SU-DHL-6 (cell line): ENCODE data around the gene ARHGEF28.

Source experiments
- H2AFZ ChIP-seq: fragments of 200-600 bp; sonication (generic); 2 replicates; pipeline ENCODE4 v1.6.1; 2014; ENCODE audit warnings: low read depth, mild to moderate bottlenecking, moderate library complexity, mixed read lengths, antibody characterized with exemption, low read length; ENCODE audit not compliant: severe bottlenecking
- H3F3A ChIP-seq: fragments of 200-600 bp; shearing (Covaris generic); 2 replicates; pipeline ENCODE4 v1.6.0; 2016; ENCODE audit warnings: antibody characterized with exemption, mild to moderate bottlenecking; ENCODE audit not compliant: insufficient read depth
- H3K27ac ChIP-seq: fragments of 200-600 bp; sonication (generic); 2 replicates; pipeline ENCODE4 v1.5.1; 2016; ENCODE audit warnings: low read depth, mild to moderate bottlenecking, low read length, moderate library complexity, mixed read lengths
- H3K27me3 ChIP-seq: fragments of 200-600 bp; sonication (generic), shearing (Covaris generic); 2 replicates; pipeline ENCODE4 v1.6.0; 2014; ENCODE audit warnings: mild to moderate bottlenecking, low read length
- H3K36me3 ChIP-seq: fragments of 200-600 bp; sonication (generic); 2 replicates; pipeline ENCODE4 v1.6.1; 2014; ENCODE audit warnings: mild to moderate bottlenecking, low read length, mixed read lengths
- H3K4me2 ChIP-seq: fragments of 300-600, 200-600 bp; shearing (Covaris generic), sonication (generic); 2 replicates; pipeline ENCODE4 v1.6.0; 2014; ENCODE audit warnings: low read length, low read depth, mild to moderate bottlenecking; ENCODE audit not compliant: poor library complexity, severe bottlenecking
- H3K4me3 ChIP-seq: fragments of 200-600 bp; sonication (generic); 2 replicates; pipeline ENCODE4 v1.5.1; 2014; ENCODE audit warnings: antibody characterized with exemption, low read length, mild to moderate bottlenecking, mixed read lengths; ENCODE audit not compliant: insufficient read depth, poor library complexity, severe bottlenecking
- H3K79me2 ChIP-seq: fragments of 200-600 bp; sonication (generic); 2 replicates; pipeline ENCODE4 v1.6.1; 2014; ENCODE audit warnings: mild to moderate bottlenecking, low read length, moderate library complexity; ENCODE audit not compliant: insufficient read depth
- H3K9ac ChIP-seq: fragments of 200-600 bp; sonication (generic); 2 replicates; pipeline ENCODE4 v1.7.0; 2014; ENCODE audit warnings: mild to moderate bottlenecking, low read length
- H3K9me2 ChIP-seq: fragments of 200-600 bp; sonication (generic); replicated peaks from 2 replicates; pipeline ENCODE4 v1.6.1; 2014; ENCODE audit warnings: low read length; ENCODE audit not compliant: insufficient read depth
- H3K9me3 ChIP-seq: fragments of 200-600 bp; sonication (generic); 2 replicates; pipeline ENCODE4 v1.6.1; 2014; ENCODE audit warnings: low read length, mixed read lengths; ENCODE audit not compliant: insufficient read depth
- H4K20me1 ChIP-seq: fragments of 200-600 bp; sonication (generic); 2 replicates; pipeline ENCODE4 v1.6.1; 2014; ENCODE audit warnings: low read depth, mild to moderate bottlenecking, antibody characterized with exemption, low read length, moderate library complexity, mixed read lengths
- CTCF ChIP-seq: fragments of 200-600 bp; sonication (generic); IDR thresholded peaks from one replicate; pipeline ENCODE4 v1.5.1; 2017; ENCODE audit warnings: antibody characterized with exemption, mild to moderate bottlenecking, low read length, moderate library complexity; ENCODE audit not compliant: insufficient read depth, poor library complexity, severe bottlenecking
- EZH2phosphoT487 ChIP-seq: fragments of 200-600 bp; sonication (generic), shearing (Covaris generic); conservative IDR thresholded peaks from 2 replicates; pipeline ENCODE4 v1.6.1; 2018; ENCODE audit warnings: mild to moderate bottlenecking, antibody characterized with exemption, low read length, moderate library complexity, mixed read lengths

Gene ARHGEF28

GRCh38 chr5:73649926-73650325 lies 23.9 kb downstream of the ARHGEF28 start:
- Histone ChIP-seq H3K9me3 (no peaks in the 10 kb centered on the region), H3K9me2 (no peaks in the 10 kb centered on the region), H4K20me1 (no peaks in the 10 kb centered on the region), H3K27ac (no peak overlapping the region), H3K27me3 (no peaks in the 10 kb centered on the region), H2AFZ (no peak overlapping the region), H3K4me3 (no peak overlapping the region), H3K36me3 (no peaks in the 10 kb centered on the region), H3K4me2 (no peak overlapping the region), H3F3A (no peaks in the 10 kb centered on the region), H3K79me2 (no peaks in the 10 kb centered on the region), H3K9ac (no peak overlapping the region)
- TF ChIP-seq CTCF, result no peak
- no peak for TF ChIP-seq EZH2phosphoT487

- Histone ChIP-seq H2AFZ (no peak overlapping the region), H4K20me1 (no peaks in the 10 kb centered on the region), H3K36me3 (no peaks in the 10 kb centered on the region), H3K4me3 (no peak overlapping the region), H3K79me2 (no peaks in the 10 kb centered on the region), H3K9me3 (no peaks in the 10 kb centered on the region), H3K9ac (no peak overlapping the region), H3K27ac (no peak overlapping the region), H3K9me2 (no peaks in the 10 kb centered on the region), H3K4me2 (no peak overlapping the region), H3K27me3 (no peaks in the 10 kb centered on the region), H3F3A (no peaks in the 10 kb centered on the region)
- TF ChIP-seq CTCF, result no peak
- TF ChIP-seq EZH2phosphoT487, result no peak
Observed at GRCh38 chr5:73652391-73652790, 26.4 kb downstream of the ARHGEF28 start.

- Histone ChIP-seq H3K4me2 (no peak overlapping the region), H3K79me2 (no peaks in the 10 kb centered on the region)
- no peak for TF ChIP-seq EZH2phosphoT487
- TF ChIP-seq CTCF, result no peak
Observed at GRCh38 chr5:73654171-73654811, 28.3 kb downstream of the ARHGEF28 start.

More at GRCh38 chr5:73654171-73654811, 28.3 kb downstream of the ARHGEF28 start:
- Histone ChIP-seq H3K27me3 (no peaks in the 10 kb centered on the region), H3K27ac (no peak overlapping the region), H3K9me2 (no peaks in the 10 kb centered on the region), H2AFZ (no peak overlapping the region), H3K9ac (no peak overlapping the region), H3K4me3 (no peak overlapping the region), H3K9me3 (no peaks in the 10 kb centered on the region), H4K20me1 (no peaks in the 10 kb centered on the region), H3F3A (no peaks in the 10 kb centered on the region), H3K36me3 (no peaks in the 10 kb centered on the region)
